ENCODE measurements around the gene DUSP18. TPM values are rescaled to one million over a fixed set of nuclear protein-coding genes. Genes with fewer than 3 reads are reported as not detected.

DUSP18 gene
- polyA plus RNA-seq, 3 donors, result 5.5 to 6.9 (median 6.5) TPM

Other genes starting within 250 kb of the DUSP18 start
- 1 to 10 TPM; 5.1 to 9.4 (median 7.8) TPM for gene MTFP1, start 242.1 kb downstream of the DUSP18 start, polyA plus RNA-seq (ENCODE audit: insufficient read length in 3 of 3)
- not detected for gene SEC14L3, start 195.9 kb downstream of the DUSP18 start, polyA plus RNA-seq (ENCODE audit: insufficient read length in 3 of 3)
- under 1 TPM; 0.17 to 0.60 (median 0.50) TPM for gene SEC14L4, start 162.2 kb downstream of the DUSP18 start, polyA plus RNA-seq (ENCODE audit: insufficient read length in 3 of 3)
- 1 to 10 TPM; 5.3 to 8.6 (median 6.7) TPM for gene SEC14L6, start 121.1 kb downstream of the DUSP18 start, polyA plus RNA-seq (ENCODE audit: insufficient read length in 3 of 3)
- gene GAL3ST1, start 93.2 kb downstream of the DUSP18 start, polyA plus RNA-seq (ENCODE audit: insufficient read length in 3 of 3), result 10 to 100 TPM; 18.6 to 27.1 (median 19.4) TPM
- gene PES1, start 76.0 kb downstream of the DUSP18 start, polyA plus RNA-seq (ENCODE audit: insufficient read length in 3 of 3), result 10 to 100 TPM; 66.2 to 70.3 (median 66.7) TPM
- gene TCN2, start 60.7 kb downstream of the DUSP18 start, polyA plus RNA-seq (ENCODE audit: insufficient read length in 3 of 3), result 10 to 100 TPM; 52.7 to 59.9 (median 52.9) TPM
- 1 to 10 TPM; 1.3 to 1.6 (median 1.4) TPM for gene SLC35E4, start 32.1 kb downstream of the DUSP18 start, polyA plus RNA-seq (ENCODE audit: insufficient read length in 3 of 3)
- gene OSBP2, start 27.0 kb upstream of the DUSP18 start, polyA plus RNA-seq (ENCODE audit: insufficient read length in 3 of 3), result 1 to 10 TPM; 4.8 to 5.4 (median 5.3) TPM